Measurements from ENCODE around the gene CEP112. TPM values are rescaled to one million over a fixed set of nuclear protein-coding genes. Genes with fewer than 3 reads are reported as not detected.

Gene CEP112
- total and polyA plus RNA-seq, 2 of the 13 experiments (the other 11 are each of a cell fraction or from before 2014, with no cell fraction given), result 1.2 to 3.4 TPM

DNA sequence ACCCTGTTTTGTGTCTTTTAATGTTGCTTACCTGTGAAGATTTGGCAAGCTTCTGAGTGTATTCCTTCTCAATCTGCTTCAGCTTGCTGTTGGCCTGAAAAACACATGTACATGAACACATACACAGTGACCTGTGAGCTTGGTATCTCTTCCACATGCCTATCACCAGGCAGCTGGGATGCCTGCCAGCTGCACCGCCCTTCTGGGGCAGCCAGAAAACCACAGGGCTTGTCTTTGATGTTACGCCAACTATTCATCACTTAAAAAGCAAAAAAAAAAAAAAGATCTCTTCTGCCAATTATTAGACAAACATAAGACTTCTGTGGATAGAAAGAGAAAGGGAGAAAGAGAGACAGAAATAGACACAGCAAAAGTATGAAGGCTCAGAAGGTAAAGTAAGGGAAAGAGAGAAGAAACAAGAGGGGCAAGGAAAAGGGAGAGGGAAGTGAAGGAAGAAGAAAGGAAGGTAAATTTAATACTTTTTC is 441.3 kb downstream of the CEP112 start (continued):
- TF ChIP-seq IRF2 (CRISPR knock-in tag; IDR thresholded peaks at IDR 0.05) (peak; percentile 63; the same call in 1 of the 2 replicates), FOXO1 (CRISPR knock-in tag; IDR thresholded peaks at IDR 0.05) (peak; percentile 77; the same call in 1 of the 2 replicates), BCL6 (CRISPR knock-in tag; IDR thresholded peaks at IDR 0.05) (peak; percentile 83), NR1H2 (CRISPR knock-in tag; IDR thresholded peaks at IDR 0.05; ENCODE audit: borderline replicate concordance, low read depth) (no peak), PHB2 (IDR thresholded peaks at IDR 0.05; ENCODE audit: partially characterized antibody) (no peak), TBX2 (CRISPR knock-in tag; IDR thresholded peaks at IDR 0.05; ENCODE audit: borderline replicate concordance) (peak; percentile 80; the same call in 1 of the 2 replicates), THAP11 (CRISPR knock-in tag; IDR thresholded peaks at IDR 0.05) (peak; percentile 51), ZNF564 (CRISPR knock-in tag; IDR thresholded peaks at IDR 0.05) (no peak), DPF2 (CRISPR knock-in tag; IDR thresholded peaks at IDR 0.05; ENCODE audit: borderline replicate concordance, low read depth) (peak; percentile 58; the same call in 1 of the 2 replicates), SOX6 (IDR thresholded peaks at IDR 0.05) (no peak), SOX6 (CRISPR knock-in tag; IDR thresholded peaks at IDR 0.05) (peak; percentile 78), PPARG (CRISPR knock-in tag; conservative IDR thresholded peaks at IDR 0.05) (peak; percentile 61; the same call in 1 of the 2 replicates), FOXP1 (IDR thresholded peaks at IDR 0.05) (0 out of 2 replicates have a peak, but pooled peaks have one; percentile 20), FOXP1 (CRISPR knock-in tag; IDR thresholded peaks at IDR 0.05) (peak; percentile 67)
- TF ChIP-seq, protein P1, sequence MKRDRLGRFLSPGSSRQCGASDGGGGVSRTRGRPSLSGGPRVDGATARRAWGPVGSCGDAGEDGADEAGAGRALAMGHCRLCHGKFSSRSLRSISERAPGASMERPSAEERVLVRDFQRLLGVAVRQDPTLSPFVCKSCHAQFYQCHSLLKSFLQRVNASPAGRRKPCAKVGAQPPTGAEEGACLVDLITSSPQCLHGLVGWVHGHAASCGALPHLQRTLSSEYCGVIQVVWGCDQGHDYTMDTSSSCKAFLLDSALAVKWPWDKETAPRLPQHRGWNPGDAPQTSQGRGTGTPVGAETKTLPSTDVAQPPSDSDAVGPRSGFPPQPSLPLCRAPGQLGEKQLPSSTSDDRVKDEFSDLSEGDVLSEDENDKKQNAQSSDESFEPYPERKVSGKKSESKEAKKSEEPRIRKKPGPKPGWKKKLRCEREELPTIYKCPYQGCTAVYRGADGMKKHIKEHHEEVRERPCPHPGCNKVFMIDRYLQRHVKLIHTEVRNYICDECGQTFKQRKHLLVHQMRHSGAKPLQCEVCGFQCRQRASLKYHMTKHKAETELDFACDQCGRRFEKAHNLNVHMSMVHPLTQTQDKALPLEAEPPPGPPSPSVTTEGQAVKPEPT (CRISPR knock-in tag; IDR thresholded peaks at IDR 0.05; ENCODE audit: low read depth), result no peak
- TF ChIP-seq, protein P2, sequence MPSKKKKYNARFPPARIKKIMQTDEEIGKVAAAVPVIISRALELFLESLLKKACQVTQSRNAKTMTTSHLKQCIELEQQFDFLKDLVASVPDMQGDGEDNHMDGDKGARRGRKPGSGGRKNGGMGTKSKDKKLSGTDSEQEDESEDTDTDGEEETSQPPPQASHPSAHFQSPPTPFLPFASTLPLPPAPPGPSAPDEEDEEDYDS (CRISPR knock-in tag; IDR thresholded peaks at IDR 0.05), result peak; percentile 62; the same call in 1 of the 2 replicates
- TF ChIP-seq, protein P3, sequence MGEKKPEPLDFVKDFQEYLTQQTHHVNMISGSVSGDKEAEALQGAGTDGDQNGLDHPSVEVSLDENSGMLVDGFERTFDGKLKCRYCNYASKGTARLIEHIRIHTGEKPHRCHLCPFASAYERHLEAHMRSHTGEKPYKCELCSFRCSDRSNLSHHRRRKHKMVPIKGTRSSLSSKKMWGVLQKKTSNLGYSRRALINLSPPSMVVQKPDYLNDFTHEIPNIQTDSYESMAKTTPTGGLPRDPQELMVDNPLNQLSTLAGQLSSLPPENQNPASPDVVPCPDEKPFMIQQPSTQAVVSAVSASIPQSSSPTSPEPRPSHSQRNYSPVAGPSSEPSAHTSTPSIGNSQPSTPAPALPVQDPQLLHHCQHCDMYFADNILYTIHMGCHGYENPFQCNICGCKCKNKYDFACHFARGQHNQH (CRISPR knock-in tag; IDR thresholded peaks at IDR 0.05), result peak; percentile 83
- TF ChIP-seq, protein P4, sequence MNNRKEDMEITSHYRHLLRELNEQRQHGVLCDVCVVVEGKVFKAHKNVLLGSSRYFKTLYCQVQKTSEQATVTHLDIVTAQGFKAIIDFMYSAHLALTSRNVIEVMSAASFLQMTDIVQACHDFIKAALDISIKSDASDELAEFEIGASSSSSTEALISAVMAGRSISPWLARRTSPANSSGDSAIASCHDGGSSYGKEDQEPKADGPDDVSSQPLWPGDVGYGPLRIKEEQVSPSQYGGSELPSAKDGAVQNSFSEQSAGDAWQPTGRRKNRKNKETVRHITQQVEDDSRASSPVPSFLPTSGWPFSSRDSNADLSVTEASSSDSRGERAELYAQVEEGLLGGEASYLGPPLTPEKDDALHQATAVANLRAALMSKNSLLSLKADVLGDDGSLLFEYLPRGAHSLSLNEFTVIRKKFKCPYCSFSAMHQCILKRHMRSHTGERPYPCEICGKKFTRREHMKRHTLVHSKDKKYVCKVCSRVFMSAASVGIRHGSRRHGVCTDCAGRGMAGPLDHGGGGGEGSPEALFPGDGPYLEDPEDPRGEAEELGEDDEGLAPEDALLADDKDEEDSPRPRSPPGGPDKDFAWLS (CRISPR knock-in tag; IDR thresholded peaks at IDR 0.05; ENCODE audit: borderline replicate concordance), result no peak
- TF ChIP-seq, protein P5, sequence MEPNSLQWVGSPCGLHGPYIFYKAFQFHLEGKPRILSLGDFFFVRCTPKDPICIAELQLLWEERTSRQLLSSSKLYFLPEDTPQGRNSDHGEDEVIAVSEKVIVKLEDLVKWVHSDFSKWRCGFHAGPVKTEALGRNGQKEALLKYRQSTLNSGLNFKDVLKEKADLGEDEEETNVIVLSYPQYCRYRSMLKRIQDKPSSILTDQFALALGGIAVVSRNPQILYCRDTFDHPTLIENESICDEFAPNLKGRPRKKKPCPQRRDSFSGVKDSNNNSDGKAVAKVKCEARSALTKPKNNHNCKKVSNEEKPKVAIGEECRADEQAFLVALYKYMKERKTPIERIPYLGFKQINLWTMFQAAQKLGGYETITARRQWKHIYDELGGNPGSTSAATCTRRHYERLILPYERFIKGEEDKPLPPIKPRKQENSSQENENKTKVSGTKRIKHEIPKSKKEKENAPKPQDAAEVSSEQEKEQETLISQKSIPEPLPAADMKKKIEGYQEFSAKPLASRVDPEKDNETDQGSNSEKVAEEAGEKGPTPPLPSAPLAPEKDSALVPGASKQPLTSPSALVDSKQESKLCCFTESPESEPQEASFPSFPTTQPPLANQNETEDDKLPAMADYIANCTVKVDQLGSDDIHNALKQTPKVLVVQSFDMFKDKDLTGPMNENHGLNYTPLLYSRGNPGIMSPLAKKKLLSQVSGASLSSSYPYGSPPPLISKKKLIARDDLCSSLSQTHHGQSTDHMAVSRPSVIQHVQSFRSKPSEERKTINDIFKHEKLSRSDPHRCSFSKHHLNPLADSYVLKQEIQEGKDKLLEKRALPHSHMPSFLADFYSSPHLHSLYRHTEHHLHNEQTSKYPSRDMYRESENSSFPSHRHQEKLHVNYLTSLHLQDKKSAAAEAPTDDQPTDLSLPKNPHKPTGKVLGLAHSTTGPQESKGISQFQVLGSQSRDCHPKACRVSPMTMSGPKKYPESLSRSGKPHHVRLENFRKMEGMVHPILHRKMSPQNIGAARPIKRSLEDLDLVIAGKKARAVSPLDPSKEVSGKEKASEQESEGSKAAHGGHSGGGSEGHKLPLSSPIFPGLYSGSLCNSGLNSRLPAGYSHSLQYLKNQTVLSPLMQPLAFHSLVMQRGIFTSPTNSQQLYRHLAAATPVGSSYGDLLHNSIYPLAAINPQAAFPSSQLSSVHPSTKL (CRISPR knock-in tag; IDR thresholded peaks at IDR 0.05), result peak; percentile 97
- TF ChIP-seq, protein P6, sequence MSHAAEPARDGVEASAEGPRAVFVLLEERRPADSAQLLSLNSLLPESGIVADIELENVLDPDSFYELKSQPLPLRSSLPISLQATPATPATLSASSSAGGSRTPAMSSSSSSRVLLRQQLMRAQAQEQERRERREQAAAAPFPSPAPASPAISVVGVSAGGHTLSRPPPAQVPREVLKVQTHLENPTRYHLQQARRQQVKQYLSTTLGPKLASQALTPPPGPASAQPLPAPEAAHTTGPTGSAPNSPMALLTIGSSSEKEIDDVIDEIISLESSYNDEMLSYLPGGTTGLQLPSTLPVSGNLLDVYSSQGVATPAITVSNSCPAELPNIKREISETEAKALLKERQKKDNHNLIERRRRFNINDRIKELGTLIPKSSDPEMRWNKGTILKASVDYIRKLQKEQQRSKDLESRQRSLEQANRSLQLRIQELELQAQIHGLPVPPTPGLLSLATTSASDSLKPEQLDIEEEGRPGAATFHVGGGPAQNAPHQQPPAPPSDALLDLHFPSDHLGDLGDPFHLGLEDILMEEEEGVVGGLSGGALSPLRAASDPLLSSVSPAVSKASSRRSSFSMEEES (CRISPR knock-in tag; IDR thresholded peaks at IDR 0.05), result peak; percentile 79

Data from HepG2 (cell line).